Hindlimb muscle (tissue), 1 donor: Measurements from ENCODE around the gene SPATA33. TPM values are rescaled to one million over a fixed set of nuclear protein-coding genes. Genes with fewer than 3 reads are reported as not detected.

Source experiments
- DNase-seq: peaks from one replicate; pipeline ENCODE4 v3.0.0-alpha.2; 2013
- polyA plus RNA-seq: library from polyadenylated mRNA; unstranded; fragments of 120-200 nt; gene quantifications from one replicate; pipeline ENCODE4 v1.2.1, GENCODE V29; 2013; ENCODE audit not compliant: insufficient read length

Gene SPATA33
- polyA plus RNA-seq, 1 donor: 5.5 TPM

DNA sequence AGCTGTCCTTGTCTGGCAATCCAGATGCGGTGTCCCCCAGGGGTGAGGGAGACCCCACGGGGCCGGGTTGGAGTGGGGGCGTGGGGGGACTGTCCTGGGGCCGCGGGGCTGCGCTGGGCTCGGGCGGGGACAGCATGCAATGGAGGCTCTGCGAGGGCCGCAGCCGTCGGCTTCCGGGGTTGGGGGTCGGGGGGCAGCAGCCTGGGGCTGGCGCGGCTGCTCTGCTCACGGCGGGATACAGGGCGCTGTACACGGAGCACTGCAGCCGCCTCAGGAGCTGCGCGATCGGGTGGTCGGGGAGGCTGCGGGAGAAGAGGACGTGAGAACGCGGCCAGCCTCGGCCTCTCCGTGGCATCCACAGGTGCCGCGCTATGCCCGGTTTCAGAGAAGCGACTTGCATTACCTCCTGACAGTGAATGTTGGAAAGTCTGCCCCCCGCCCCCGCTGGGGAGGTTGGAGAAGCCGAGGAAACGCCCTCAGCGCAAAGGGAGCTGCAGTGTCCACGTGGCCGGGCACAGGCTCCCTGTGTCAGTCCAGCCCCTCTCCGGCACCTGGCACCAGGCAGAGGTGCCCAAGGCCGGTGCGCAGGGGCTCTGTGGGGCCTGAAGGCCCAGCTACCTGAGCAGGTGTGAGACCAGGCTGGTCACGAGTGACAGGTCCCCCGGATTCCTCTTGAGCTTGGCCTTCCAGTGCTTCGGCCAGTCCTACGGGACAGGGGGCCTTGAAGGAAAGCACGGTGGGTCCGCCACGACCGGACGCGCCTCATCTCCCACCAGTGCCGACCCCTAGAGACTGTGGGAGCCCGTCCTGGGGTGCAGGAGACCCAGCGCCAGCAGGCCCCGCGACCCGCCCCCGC, 53.3 kb downstream of the SPATA33 start:
- no peak for DNase-seq

DNA sequence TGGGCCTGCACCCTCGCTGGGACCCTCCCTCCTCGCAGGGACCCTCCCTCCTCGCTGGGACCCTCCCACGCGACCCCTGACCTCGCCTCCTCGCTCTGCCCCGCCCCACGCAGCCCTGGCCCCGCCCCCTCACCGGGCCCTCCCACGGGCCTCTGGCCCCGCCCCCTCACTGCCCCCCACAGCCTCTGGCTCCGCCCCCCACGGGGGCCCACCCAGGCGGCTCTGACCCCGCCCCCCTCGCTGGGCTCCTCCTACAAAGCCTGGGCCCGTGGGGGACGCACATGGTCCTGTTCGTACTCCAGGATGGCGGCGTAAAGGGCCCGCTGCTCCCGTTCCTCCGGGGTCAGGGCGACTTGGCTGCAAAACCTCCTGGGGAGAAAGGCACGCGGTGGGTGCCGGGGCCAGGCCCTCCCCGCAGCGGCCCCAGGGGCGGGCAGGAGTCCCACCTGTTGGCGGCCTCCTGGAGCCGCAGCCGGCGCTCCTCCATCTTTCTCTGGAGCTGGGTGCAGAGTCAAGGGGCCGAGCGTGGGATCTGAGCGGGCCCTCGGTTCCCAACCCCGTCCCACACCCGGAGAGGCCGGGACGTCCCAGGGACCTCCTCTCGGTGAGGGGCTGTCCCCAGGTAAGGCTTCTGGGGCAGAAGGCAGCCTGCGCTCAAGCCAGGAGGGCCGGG, 54.1 kb downstream of the SPATA33 start:
- DNase-seq: no peak

DNA sequence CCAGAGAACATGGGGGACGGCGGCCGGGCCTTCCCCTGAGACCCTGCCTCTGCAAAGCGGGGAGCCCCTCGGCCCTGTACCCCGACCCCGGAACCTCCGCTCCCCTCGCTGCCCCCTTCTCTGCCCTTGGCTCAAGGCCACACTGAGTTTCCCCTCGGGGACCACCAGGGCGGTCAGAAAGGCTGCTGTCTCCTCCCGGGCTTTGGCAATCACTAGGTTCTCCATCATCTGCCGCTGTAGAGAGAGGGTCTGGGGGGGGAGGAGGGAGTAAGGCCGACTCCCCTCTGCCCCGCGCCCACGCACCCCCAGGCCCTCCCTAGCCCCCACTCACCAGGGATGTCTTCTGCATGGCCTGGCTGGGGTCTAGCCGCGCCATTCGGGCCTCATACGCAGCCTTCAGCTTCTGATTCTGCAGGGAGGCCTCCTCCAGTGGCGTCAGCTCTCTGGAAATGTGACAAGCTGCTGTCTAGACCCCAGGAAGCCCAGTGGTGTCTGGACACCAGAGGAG, 54.7 kb downstream of the SPATA33 start:
- DNase-seq: no peak

DNA sequence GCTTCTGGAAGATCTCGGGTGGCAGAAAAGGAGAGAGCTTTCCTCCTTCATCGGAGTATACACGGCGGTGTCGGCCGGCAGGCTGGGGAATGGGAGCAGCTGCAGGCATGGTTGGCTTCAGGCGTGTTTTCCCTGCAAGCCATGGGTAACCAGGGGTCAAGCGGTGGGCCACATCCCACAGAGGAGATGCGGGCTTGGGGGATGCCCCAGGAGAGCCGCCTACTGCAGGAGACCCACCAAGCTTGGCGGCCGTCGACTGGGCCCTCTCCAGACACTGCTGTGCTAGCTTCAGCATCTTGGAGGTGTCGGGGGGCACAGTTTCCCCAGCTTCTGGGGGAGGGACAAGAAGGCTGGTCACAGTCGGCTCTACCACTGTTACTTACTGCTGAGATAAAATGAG, 58.9 kb downstream of the SPATA33 start:
- no peak for DNase-seq

DNA sequence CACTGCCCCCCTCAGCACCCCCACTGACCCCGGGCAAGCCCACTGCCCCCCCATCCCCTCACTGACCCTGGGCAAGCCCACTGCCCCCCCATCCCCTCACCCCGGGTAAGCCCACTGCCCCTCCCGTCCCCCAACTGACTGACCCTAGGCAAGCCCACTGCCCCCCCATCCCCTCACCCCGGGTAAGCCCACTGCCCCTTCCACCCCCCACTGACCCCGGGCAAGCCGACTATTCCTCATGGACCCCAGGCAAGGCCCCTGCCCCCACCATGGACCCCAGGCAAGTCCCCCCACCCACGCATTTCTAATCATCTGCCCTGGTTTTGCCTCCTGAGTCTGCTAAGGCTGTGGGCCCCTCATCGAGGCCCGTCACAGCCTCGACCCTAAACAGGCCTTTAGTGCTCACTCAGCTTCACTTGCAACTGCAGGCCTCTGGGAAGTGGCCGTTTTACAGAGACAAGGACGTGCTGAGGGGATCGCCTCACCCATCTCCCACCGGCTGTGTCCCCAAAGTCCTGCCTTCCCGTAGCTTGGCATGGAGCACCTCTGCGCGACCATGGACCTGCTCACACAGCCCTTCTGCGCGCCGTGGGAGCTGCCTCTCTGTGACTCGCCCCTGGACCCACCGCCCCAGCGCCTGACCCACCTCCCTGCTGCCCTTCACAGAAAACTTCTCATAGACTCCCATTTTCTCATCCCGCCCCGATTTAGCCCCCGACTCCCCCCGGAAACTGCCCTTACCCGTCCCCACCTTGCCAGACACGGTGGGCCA, 59.5 kb downstream of the SPATA33 start:
- no peak for DNase-seq

DNA sequence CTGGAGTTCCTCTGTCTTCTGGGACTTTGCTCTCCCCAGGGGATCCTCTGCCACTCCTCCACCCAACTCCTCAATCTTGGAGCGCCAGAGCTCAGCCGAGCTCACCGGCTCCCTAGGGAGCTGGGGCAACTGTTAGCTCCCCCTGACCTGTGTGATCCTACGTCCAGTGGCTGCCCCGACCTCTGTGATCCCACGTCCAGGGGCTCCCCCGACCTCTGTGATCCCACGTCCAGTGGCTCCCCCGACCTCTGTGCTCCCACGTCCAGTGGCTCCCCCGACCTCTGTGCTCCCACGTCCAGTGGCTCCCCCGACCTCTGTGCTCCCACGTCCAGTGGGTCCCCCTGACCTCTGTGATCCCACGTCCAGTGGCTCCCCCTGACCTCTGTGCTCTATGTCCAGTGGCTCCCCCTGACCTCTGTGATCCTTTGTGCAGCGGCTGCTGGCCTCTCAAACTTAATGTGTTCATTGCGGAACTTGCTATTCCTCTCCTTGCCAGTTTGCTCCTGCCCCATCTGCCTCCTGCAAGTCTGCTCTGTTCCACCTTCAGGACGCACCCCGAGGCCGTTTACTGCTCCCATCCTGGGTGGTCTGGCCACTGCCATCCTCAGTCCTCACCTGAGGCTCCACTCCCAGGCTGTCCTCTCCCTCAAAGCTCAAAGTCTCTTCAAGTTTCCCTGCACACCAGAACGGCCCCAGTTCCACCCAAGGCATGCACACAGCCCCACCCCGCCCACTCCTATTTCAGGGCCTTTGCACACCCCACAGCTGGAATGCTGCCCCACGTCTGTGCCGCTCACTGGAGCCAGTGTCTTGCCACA, 60.3 kb downstream of the SPATA33 start:
- DNase-seq: no peak

Other genes with a start within 250 kb of the SPATA33 start
- 72.7 TPM for gene ANKRD11, start 167.3 kb upstream of the SPATA33 start, polyA plus RNA-seq
- 71.4 TPM for gene SPG7, start 149.4 kb upstream of the SPATA33 start, polyA plus RNA-seq
- gene RPL13, start 97.2 kb upstream of the SPATA33 start, polyA plus RNA-seq: 5,003 TPM
- not detected for gene CPNE7, start 82.1 kb upstream of the SPATA33 start, polyA plus RNA-seq
- 0.39 TPM for gene DPEP1, start 44.2 kb upstream of the SPATA33 start, polyA plus RNA-seq
- gene CHMP1A, start 128 bp upstream of the SPATA33 start, polyA plus RNA-seq: 51.3 TPM
- gene CDK10, start 28.9 kb downstream of the SPATA33 start, polyA plus RNA-seq: 65.0 TPM
- 2.3 TPM for gene SPATA2L, start 43.9 kb downstream of the SPATA33 start, polyA plus RNA-seq
- 14.2 TPM for gene VPS9D1, start 63.1 kb downstream of the SPATA33 start, polyA plus RNA-seq
- 25.5 TPM for gene ZNF276, start 63.7 kb downstream of the SPATA33 start, polyA plus RNA-seq
- gene FANCA, start 158.8 kb downstream of the SPATA33 start, polyA plus RNA-seq: 16.6 TPM
- 3.1 TPM for gene SPIRE2, start 170.6 kb downstream of the SPATA33 start, polyA plus RNA-seq
- gene TCF25, start 215.8 kb downstream of the SPATA33 start, polyA plus RNA-seq: 115 TPM